HEK293 (cell line): ENCODE results near the gene WDR76.
"Not testable (repeated sequence)": the region's sequence is repeated elsewhere in the genome, so short reads cannot be mapped to it uniquely, and the experiment has no call there.

ENCODE experiments used
- CTCF ChIA-PET: fragments of 350-600 bp; formaldehyde crosslinking; extraction: SDS; loops from one replicate; lab custom pipeline; 2021; ENCODE audit warnings: antibody characterized with exemption; lab: Yijun Ruan, JAX
- POLR2A ChIA-PET: fragments of 300-600 bp; formaldehyde crosslinking; extraction: SDS; loops from one replicate; lab custom pipeline; 2020; ENCODE audit warnings: antibody characterized with exemption, inconsistent platforms; lab: Yijun Ruan, JAX
- H3K27ac ChIP-seq: fragments of 200-500 bp; sonication (Bioruptor generic); 2 replicates; pipeline ENCODE4 v1.5.1; 2014; ENCODE audit warnings: low read depth, low read length, control low read depth, inconsistent platforms; ENCODE audit errors: extremely low read depth
- H3K36me3 ChIP-seq, 2 experiments: fragments of 200-500 bp in 1 of 2; sonication (Bioruptor generic) in 1 of 2; 1 replicate in 1 of 2; 2 replicates in 1 of 2; pipeline ENCODE4 v1.5.1; 2014 to 2017; ENCODE audit warnings: inconsistent platforms in 2 of 2, low read length in 2 of 2; ENCODE audit not compliant: control insufficient read depth in 2 of 2, insufficient read depth in 1 of 2
- H3K4me1 ChIP-seq: fragments of 200-500 bp; sonication (Bioruptor generic); 2 replicates; pipeline ENCODE4 v1.5.1; 2014; ENCODE audit warnings: mild to moderate bottlenecking, low read length, inconsistent platforms; ENCODE audit not compliant: control insufficient read depth, insufficient read depth
- H3K4me3 ChIP-seq: 2 replicates; pipeline ENCODE4 v1.5.1; 2011; ENCODE audit warnings: low read depth, mild to moderate bottlenecking, control low read depth, low read length, moderate library complexity
- H3K9me3 ChIP-seq: fragments of 200-500 bp; sonication (Bioruptor generic); 2 replicates; pipeline ENCODE4 v1.5.1; 2014; ENCODE audit warnings: low read depth, low read length, inconsistent platforms; ENCODE audit not compliant: control insufficient read depth, insufficient read depth
- GLIS2 ChIP-seq: fragments of 450-650 bp; formaldehyde crosslinking; IDR thresholded peaks from 2 replicates; pipeline ENCODE4 v1.5.1; 2016; ENCODE audit warnings: missing biosample characterization, missing genetic modification characterization
- PBX3 ChIP-seq: sonication (generic); formaldehyde crosslinking; IDR thresholded peaks from 2 replicates; pipeline ENCODE4 v1.8.1; 2022; ENCODE audit warnings: mild to moderate bottlenecking, moderate library complexity, missing genetic modification reagents
- SCRT1 ChIP-seq: fragments of 450-650 bp; formaldehyde crosslinking; IDR thresholded peaks from 2 replicates; pipeline ENCODE4 v1.5.1; 2016; ENCODE audit warnings: missing biosample characterization, missing genetic modification characterization, borderline replicate concordance
- TRIM28 ChIP-seq: IDR thresholded peaks from 2 replicates; pipeline ENCODE4 v1.6.1; 2011; ENCODE audit warnings: low read length, control low read depth, borderline replicate concordance
- TSHZ1 ChIP-seq: fragments of 450-650 bp; formaldehyde crosslinking; IDR thresholded peaks from 2 replicates; pipeline ENCODE4 v1.5.1; 2016; ENCODE audit warnings: missing biosample characterization, missing genetic modification characterization, borderline replicate concordance
- ZEB2 ChIP-seq: fragments of 450-650 bp; formaldehyde crosslinking; IDR thresholded peaks from 2 replicates; pipeline ENCODE4 v1.5.1; 2016; ENCODE audit warnings: missing biosample characterization, missing genetic modification characterization
- ZNF114 ChIP-seq: fragments of 450-650 bp; formaldehyde crosslinking; IDR thresholded peaks from 2 replicates; pipeline ENCODE4 v1.5.0; 2017; ENCODE audit warnings: missing biosample characterization, missing genetic modification characterization
- ZNF19 ChIP-seq: fragments of 450-650 bp; formaldehyde crosslinking; IDR thresholded peaks from 2 replicates; pipeline ENCODE4; 2016; ENCODE audit warnings: missing biosample characterization, missing genetic modification characterization, low read depth
- ZNF211 ChIP-seq: fragments of 450-650 bp; formaldehyde crosslinking; IDR thresholded peaks from 2 replicates; pipeline ENCODE4 v1.5.1; 2016; ENCODE audit warnings: low read depth, missing biosample characterization, missing genetic modification characterization
- ZNF48 ChIP-seq: fragments of 450-650 bp; formaldehyde crosslinking; IDR thresholded peaks from 2 replicates; pipeline ENCODE4 v1.5.1; 2016; ENCODE audit warnings: missing biosample characterization, missing genetic modification characterization
- ZNF555 ChIP-seq: fragments of 450-650 bp; formaldehyde crosslinking; conservative IDR thresholded peaks from 2 replicates; pipeline ENCODE4 v1.5.1; 2017; ENCODE audit warnings: missing biosample characterization, mild to moderate bottlenecking, missing genetic modification characterization, inconsistent platforms
- ZNF558 ChIP-seq: fragments of 450-650 bp; formaldehyde crosslinking; IDR thresholded peaks from 2 replicates; pipeline ENCODE4 v1.5.1; 2016; ENCODE audit warnings: missing biosample characterization, missing genetic modification characterization
- ZNF623 ChIP-seq: fragments of 450-650 bp; formaldehyde crosslinking; IDR thresholded peaks from 2 replicates; pipeline ENCODE4 v1.5.1; 2016; ENCODE audit warnings: missing biosample characterization, missing genetic modification characterization
- ZNF626 ChIP-seq: fragments of 450-650 bp; sonication (Bioruptor Pico); formaldehyde crosslinking; IDR thresholded peaks from 2 replicates; pipeline ENCODE4 v1.5.1; 2018; ENCODE audit warnings: missing biosample characterization, missing genetic modification characterization, inconsistent platforms
- ZNF677 ChIP-seq: fragments of 450-650 bp; IDR thresholded peaks from 2 replicates; pipeline ENCODE4 v1.5.0; 2018; ENCODE audit warnings: missing biosample characterization, mild to moderate bottlenecking, missing genetic modification characterization, moderate library complexity
- ZNF707 ChIP-seq: fragments of 450-650 bp; formaldehyde crosslinking; IDR thresholded peaks from 2 replicates; pipeline ENCODE4 v1.5.1; 2016; ENCODE audit warnings: missing biosample characterization, missing genetic modification characterization
- ZNF792 ChIP-seq: fragments of 450-650 bp; formaldehyde crosslinking; IDR thresholded peaks from 2 replicates; pipeline ENCODE4 v1.5.1; 2016; ENCODE audit warnings: missing biosample characterization, missing genetic modification characterization
- ZSCAN23 ChIP-seq: fragments of 450-650 bp; formaldehyde crosslinking; IDR thresholded peaks from 2 replicates; pipeline ENCODE4 v1.5.1; 2016; ENCODE audit warnings: missing biosample characterization, missing genetic modification characterization
- TF ChIP-seq, protein P1 (sequence below): fragments of 450-650 bp; formaldehyde crosslinking; IDR thresholded peaks from 2 replicates; pipeline ENCODE4 v1.5.1; 2016; ENCODE audit warnings: missing biosample characterization, missing genetic modification characterization

The WDR76 gene

GRCh38 chr15:43866636-43867035 lies 39.8 kb downstream of the WDR76 start:
- ChIA-PET CTCF (interaction anchor here (3.3 kb wide), 1 partner anchor 15 kb away, joined by 12 read pairs; no protein-coding TSS in a partner anchor), POLR2A (interaction anchor here (0.7 kb wide), 1 partner anchor 54 kb away, joined by 7 read pairs; no protein-coding TSS in a partner anchor)
- not testable (repeated sequence) for H3K27ac ChIP-seq, H3K4me1 ChIP-seq, H3K4me3 ChIP-seq, H3K9me3 ChIP-seq
- H3K36me3 ChIP-seq = peaks cover 15 to 47% of the 10 kb centered on the region in 2 experiments

- H3K4me1 ChIP-seq = no peaks in the 10 kb centered on the region; the same call in 1 of the 2 replicates
- ChIA-PET POLR2A (interaction anchor here (0.7 kb wide), 1 partner anchor 55 kb away, joined by 7 read pairs; no protein-coding TSS in a partner anchor), CTCF (interaction anchor here (1.5 to 3.3 kb wide), 2 partner anchors 14 to 24 kb away, joined by 4 to 12 read pairs; no protein-coding TSS in a partner anchor)
- no peak overlapping the region for H3K27ac ChIP-seq
- H3K36me3 ChIP-seq = peaks cover 12 to 49% of the 10 kb centered on the region in 2 experiments
- no peaks in the 10 kb centered on the region for H3K9me3 ChIP-seq
- no peak overlapping the region for H3K4me3 ChIP-seq
- no peak for TF ChIP-seq ZNF555 (tag by site-specific recombination)
- TF ChIP-seq ZNF48 (tag by site-specific recombination) = no peak
- TF ChIP-seq SCRT1 = no peak
- no peak for TF ChIP-seq ZEB2 (tag by site-specific recombination)
- TF ChIP-seq PBX3 = no peak
- TF ChIP-seq TRIM28 = no peak
- no peak for TF ChIP-seq ZNF707 (tag by site-specific recombination)
- TF ChIP-seq ZNF792 (tag by site-specific recombination) = no peak
- TF ChIP-seq ZNF626 (tag by site-specific recombination) = no peak
- TF ChIP-seq ZNF558 (tag by site-specific recombination) = no peak
- no peak for TF ChIP-seq ZSCAN23 (tag by site-specific recombination)
- no peak for TF ChIP-seq GLIS2 (tag by site-specific recombination)
- TF ChIP-seq, protein P1, sequence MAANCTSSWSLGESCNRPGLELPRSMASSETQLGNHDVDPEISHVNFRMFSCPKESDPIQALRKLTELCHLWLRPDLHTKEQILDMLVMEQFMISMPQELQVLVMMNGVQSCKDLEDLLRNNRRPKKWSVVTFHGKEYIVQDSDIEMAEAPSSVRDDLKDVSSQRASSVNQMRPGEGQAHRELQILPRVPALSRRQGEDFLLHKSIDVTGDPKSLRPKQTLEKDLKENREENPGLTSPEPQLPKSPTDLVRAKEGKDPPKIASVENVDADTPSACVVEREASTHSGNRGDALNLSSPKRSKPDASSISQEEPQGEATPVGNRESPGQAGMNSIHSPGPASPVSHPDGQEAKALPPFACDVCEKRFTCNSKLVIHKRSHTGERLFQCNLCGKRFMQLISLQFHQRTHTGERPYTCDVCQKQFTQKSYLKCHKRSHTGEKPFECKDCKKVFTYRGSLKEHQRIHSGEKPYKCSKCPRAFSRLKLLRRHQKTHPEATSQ (tag by site-specific recombination) = no peak
- TF ChIP-seq ZNF623 (tag by site-specific recombination) = no peak
- TF ChIP-seq ZNF211 (tag by site-specific recombination) = no peak
- no peak for TF ChIP-seq ZNF114 (tag by site-specific recombination)
- no peak for TF ChIP-seq TSHZ1
- no peak for TF ChIP-seq ZNF19 (tag by site-specific recombination)
- no peak for TF ChIP-seq ZNF677 (tag by site-specific recombination)
Measured at GRCh38 chr15:43867096-43867495, 40.3 kb downstream of the WDR76 start.
